Ecto neural progenitor cell (in vitro differentiated cells): ENCODE data around the gene ROBO3.
A peak's percentile ranks its signal among the peaks of the same experiment; 100 is the strongest.

ENCODE experiments used
- DNase-seq: peaks from one replicate; pipeline ENCODE4 v3.0.0-alpha.2; 2018; ENCODE audit warnings: low spot score

The ROBO3 gene, protein sequence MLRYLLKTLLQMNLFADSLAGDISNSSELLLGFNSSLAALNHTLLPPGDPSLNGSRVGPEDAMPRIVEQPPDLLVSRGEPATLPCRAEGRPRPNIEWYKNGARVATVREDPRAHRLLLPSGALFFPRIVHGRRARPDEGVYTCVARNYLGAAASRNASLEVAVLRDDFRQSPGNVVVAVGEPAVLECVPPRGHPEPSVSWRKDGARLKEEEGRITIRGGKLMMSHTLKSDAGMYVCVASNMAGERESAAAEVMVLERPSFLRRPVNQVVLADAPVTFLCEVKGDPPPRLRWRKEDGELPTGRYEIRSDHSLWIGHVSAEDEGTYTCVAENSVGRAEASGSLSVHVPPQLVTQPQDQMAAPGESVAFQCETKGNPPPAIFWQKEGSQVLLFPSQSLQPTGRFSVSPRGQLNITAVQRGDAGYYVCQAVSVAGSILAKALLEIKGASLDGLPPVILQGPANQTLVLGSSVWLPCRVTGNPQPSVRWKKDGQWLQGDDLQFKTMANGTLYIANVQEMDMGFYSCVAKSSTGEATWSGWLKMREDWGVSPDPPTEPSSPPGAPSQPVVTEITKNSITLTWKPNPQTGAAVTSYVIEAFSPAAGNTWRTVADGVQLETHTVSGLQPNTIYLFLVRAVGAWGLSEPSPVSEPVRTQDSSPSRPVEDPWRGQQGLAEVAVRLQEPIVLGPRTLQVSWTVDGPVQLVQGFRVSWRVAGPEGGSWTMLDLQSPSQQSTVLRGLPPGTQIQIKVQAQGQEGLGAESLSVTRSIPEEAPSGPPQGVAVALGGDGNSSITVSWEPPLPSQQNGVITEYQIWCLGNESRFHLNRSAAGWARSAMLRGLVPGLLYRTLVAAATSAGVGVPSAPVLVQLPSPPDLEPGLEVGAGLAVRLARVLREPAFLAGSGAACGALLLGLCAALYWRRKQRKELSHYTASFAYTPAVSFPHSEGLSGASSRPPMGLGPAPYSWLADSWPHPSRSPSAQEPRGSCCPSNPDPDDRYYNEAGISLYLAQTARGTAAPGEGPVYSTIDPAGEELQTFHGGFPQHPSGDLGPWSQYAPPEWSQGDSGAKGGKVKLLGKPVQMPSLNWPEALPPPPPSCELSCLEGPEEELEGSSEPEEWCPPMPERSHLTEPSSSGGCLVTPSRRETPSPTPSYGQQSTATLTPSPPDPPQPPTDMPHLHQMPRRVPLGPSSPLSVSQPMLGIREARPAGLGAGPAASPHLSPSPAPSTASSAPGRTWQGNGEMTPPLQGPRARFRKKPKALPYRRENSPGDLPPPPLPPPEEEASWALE (N-terminal part only)

DNA sequence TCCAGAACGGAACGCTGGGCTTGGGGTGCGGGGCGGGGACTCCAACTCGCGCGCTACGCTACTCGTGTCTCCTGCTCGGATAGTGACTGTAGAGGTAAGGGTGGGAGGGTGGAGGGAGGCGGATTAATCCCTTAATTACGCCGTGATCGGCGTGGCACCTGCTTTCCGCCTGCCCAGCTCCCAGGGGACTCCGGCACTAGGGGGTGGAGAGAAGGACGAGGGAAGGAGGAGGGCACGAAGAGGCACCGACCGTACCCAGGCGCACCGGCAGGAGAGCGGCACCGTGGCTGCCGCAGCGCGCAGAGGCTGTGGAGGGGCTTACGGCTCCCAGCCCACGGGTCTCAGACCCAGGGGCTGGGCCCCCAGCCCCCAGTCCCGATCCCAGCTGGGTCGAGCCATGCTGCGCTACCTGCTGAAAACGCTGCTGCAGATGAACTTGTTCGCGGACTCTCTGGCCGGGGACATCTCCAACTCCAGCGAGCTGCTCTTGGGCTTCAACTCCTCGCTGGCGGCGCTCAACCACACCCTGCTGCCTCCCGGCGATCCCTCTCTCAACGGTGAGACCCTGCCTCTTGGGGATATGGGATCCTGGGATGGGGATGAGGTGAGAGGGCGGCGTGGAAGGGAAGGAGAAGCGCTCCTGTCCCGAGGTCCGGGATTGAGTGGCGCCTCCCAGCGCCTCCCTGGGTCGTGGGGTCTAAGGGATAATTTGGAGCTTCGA is at the start of gene ROBO3:
ROBO3 (plus strand) TSS at position 252 of the 721 bp plus-strand sequence; CDS start at position 398, 146 bp downstream.
- DNase-seq, result peak; percentile 56

DNA sequence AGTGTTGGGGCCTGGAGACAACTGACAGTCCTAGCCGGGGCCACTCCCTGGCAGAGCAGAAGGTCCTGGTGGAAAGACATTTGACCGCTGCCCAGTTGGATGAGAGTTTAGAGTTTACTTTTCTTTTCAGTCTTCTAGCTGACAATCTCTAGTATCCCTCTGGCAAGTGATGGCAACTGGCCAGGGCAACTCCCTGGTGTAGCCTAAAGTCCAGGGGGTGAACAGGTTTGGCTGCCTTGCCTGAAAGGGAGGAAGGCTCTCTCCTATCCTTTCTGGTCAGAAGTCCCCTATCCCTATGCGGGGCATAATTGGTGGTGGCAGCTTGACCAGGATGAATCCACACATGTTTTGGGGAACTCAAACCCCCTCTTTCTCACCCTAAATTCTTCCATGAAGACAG is 48.2 kb upstream of the ROBO3 start:
- no peak for DNase-seq

DNA sequence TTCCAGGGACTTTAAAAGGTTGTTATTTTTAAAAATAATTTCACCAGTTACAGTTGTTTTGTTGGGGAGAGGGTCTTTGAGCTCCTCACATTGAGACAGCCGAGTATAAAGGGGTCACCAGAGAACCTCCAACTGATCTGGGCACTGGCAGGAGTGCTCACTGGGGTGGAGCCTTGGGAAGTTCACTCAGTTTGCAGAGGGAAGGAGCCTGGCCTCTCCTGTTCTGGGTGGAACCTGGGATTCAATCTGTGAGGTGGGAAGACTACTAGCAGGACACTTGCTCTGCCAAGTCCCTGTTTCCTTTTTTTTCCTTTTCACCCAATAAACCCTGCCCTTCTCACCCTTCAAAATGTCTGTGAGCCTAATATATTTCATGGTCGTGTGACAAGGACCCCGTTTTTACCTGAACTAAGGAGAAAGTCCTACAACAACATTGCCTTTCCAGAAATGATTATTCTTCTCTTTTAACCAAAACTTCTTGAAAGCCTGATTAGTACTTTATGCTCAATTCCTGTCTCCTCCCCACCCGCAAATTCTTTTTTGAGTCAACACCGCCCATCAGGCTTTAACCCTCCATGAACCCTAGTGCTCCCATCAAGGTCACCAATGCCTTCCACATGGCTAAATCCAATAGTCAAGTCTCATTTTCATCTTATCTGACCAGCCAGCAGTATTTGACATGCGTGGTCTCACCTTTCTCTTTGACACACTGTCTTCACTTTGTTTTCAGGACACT is 43.1 kb upstream of the ROBO3 start:
- DNase-seq, result no peak

DNA sequence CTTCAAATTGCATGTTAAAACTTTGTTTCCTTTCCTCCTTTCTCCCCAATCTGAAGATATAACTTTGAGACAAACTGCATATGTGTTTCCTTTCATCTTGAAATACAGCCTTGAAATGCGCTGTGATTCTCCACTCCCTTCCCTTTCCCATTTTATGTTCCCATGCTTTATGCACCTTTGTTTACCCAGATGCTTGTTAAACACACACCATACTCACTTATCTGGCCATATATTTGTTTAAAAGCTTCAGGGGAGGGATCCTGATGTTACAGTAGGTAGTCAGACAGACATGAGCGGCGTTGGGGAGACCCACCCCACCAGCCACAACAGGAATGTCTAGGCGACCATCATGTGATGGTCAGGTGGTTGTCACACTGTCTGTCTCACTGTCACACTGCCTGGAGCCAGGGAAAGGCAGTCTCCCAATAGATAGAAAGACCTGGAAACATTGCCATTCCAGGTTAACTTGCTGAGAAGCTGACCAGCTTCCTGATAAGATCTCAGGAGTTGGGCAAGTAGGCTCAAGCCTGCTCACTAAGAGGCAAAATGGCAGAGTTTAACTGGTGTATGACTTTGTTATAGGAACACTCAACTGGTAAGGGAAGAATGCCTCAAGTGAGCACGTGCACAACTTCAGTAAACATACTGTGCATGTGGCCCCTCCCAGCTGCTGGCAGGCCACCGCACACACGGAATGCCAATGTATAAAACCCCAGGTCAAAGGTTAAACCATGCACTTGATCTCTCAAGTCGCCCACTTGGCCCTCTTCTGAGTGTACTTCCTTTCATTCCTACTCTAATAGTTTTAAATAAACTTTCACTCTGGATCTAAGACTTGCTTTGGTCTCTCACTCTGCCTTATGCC is 41.5 kb upstream of the ROBO3 start:
- no peak for DNase-seq

DNA sequence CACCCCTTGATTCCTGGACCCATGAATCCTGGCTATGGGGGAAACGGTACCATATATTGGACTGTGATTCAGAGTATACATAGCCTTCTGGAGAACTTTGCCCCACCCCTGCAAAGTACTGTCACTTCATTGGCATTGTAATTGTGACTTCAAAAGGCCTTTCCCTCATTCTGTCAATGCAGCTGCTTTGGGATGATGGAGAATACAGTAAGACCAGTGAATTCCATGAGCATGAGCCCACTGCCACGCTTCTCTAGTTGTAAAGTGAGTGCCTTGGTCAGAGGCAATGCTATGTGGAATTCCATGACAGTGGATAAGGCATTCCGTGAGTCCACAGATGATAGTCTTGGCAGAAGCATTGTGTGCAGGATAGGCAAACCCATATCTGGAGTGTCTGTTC is 39.4 kb upstream of the ROBO3 start:
- no peak for DNase-seq

DNA sequence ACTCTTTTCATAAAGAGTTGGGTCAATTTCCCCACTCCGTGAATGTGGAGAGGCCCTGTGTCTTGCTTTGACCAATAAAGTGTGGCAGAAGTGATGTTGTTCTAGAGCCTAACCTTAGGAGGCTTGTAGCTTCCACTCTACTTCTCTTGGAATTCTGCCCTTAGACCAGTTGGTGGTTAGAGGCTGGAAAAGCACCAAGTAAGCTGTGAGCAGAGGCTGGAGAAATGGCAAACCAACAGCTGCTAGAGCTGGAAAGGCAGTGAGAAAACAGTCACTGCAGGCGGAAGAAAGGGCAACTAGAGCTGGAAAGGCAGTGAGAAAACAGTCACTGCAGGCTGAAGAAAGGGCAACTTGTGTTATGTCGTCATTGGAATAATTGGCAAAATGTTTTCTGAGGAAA is 35.2 kb upstream of the ROBO3 start:
- DNase-seq, result no peak

DNA sequence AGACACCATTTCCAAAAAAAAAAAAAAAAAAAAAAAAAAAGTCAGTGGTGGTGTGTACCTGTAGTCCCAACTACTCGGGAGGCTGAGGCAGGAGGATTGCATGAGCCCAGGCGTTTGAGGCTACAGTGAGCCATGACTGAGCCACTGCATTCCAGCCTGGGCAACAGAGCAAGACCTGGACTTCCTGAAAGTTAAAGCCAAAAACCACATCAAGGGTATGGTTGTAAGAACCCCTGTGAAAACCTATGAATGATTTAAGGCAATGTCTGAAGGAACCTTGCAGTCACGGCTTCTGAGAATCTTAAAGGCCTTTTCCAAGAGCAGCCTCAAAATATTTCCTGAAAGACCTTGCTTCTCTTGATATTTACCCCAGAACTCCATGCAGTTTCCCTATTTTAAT is 34.5 kb upstream of the ROBO3 start:
- no peak for DNase-seq

DNA sequence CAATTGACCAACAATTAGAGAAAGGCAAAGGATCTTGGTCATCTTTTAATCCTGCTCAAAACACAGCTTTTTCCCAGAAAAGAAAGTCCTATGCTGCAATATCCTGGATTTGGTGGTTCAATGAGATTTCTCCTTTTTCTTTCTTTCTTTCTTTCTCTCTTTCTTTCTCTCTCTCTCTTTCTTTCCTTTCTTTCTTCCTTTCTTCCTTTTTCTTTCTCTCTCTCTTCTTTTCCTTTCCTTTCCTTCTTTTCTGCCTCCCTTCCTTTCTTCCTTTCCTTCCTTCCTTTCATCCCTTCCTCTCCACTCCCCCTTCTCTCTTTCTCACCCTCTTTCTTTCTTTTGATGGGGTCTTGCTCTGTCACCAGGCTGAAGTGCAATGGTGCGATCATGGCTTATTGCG is 33.3 kb upstream of the ROBO3 start:
- DNase-seq, result no peak

DNA sequence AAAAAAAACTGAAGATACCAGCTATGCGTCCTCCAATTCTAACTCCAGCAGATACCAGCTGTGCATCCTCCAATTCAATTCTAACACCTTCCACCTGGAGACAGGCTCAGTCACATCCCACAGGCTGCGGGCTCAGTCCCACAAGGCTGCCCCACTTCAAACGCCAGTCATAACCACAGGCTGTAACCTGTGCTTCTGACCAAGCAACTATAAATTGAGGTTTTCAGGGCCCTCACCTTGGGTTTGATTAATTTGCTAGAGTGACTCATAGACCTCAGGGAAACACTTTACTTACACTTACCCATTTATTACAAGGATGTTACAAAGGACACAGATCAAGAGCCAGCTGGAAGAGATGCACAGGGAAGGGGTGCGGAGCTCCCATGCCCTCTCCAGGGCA is 32.7 kb upstream of the ROBO3 start:
- no peak for DNase-seq

DNA sequence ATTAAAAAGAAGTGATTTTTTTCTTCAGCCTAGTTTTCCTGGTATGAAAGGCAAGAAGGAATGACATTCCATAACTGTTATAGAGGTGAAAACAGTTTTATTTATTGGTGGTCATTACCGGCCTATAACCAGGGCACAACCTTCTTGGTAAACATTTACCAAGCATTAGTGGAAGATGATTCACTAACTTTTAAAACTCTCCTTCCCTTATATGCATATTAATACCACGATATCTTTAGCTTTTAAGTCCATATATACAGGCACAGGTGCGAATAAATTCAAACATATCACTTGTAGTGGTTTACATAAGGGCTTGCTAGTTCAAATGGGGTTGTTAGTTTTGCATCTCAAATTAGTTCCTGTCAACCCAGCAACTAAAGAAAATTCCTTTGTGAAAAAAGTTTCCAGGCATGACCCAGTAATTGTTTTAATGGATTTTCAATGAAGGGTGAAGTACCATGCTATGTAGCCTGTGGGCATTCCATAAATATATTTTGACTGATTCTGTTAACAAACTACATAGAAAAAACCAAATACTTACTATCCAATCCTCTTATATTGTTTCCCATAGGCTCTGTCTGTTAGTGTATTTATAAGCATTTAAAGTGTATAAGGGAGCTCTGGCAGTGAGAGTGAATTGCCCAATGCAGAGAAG is 30.6 kb upstream of the ROBO3 start:
- no peak for DNase-seq

DNA sequence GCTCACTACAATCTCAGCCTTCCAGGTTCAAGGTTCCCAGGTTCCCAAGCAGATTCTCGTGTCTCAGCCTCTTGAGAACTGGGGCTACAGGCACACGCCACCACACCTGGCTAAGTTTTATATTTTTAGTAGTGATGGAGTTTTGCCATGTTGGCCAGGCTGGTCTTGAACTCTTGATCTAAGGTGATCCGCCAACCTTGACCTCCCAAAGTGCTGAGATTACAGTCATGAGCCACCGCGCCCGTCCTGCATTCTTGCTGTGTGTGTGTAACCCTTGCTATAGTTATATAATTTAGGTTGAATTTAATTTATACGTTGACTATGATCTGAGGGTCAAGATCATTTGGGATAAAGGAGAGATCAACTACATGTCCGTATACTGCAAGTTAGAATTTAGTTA is 29.3 kb upstream of the ROBO3 start:
- DNase-seq, result no peak

DNA sequence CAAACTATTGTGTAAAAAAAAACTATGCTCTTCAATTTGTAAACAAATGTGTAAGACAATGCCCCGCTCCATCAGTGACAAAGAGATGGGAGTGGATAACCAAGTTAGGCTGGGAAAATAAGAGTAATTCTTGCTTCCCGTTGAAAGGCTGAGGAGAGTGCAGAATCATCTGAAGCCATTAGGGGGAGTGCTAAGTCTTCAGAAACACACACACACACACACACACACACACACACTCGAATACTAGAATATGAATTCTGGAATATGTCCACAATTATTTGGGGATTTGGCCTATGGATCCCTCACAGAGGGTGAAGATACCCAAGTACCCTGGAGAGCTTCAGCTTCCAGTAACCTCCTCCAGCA is 27.8 kb upstream of the ROBO3 start:
- DNase-seq, result peak; percentile 61

DNA sequence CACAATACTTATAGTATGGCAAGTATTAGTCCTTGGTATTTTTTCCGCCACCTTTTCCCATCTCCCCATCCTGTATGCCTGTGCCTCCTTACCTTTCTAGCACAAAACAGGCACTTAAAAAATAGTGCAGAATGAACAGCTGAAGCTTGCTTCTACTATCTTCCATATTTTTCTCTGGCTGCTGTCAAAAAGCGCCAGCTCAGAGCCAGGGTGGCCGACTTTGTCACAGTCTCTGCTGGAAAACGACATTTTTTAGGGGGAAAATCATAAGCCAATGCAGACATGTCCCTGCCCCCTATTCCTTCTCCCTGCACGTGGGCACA is 26.5 kb upstream of the ROBO3 start:
- DNase-seq, result no peak

DNA sequence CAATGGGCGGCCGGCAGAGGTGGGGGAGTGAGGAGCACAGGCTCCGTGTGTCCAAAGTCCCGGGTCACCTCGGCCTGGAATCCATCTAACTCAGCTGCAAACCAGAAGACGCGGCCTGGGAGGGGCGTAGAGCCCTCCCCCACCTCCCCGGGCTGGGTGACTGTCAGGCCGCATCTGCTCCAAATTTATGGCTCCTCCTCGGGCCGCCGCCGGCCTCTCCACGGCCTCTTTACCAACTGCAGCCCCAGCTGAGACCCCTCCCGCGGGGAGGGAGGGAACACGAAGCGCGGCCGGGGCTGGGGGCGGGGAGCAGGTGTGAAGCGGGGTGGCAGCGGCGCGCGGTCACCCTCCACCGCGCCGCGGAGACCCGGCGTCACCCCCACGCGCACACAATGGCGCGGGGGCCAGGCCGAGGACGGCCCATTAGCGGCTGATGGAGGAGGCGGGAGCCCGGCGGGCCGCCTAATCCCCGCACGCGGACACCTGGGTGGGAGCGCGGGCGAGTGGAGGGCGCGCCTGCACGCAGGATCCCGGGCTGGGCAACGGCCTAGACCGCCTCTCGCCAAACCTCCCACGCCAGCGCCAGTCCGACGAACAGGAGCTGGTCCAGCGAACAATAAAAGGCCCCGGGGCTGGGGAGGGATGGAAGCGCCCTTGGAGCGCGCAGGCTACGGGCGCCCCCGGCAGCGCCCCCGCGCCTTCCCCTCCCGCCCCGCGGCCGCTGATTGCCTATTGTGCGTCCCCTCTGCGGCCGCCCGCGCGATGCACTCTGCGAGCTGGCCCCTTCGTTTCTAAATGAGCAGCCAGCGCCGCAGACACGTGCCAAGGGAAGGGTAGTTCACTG is 25.9 kb upstream of the ROBO3 start:
- DNase-seq, result peak; percentile 70

DNA sequence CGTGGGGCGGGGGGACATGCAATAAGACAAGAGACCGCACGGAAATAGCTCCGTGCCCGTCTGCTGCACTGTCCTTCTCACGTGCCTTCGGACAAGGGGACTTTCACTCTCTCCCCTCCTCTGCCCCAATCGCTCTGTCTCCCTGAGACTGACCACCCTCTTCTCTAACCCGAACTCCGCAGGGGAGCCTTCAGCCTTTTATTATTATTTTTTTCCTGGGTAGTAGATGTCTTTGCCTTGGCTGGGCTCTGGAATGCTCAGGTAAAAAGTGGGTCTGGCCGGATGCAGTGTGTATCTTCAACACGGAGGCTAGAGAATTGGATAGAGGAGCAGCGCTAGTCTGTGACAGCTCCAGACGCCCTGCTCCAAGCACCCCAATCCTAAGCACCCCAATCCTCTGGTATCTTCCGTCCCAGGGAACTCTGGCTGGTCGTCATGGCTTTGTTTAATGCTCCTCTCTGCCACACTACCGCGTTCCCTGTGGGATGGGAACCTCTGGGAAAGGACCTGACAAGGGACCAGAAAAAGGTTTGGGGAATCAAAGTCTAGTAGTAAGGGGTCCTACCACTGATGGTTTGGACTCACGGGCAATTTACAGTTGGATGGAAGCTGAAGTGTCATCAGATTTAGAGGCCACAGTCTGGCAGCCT is 25.1 kb upstream of the ROBO3 start:
- no peak for DNase-seq

DNA sequence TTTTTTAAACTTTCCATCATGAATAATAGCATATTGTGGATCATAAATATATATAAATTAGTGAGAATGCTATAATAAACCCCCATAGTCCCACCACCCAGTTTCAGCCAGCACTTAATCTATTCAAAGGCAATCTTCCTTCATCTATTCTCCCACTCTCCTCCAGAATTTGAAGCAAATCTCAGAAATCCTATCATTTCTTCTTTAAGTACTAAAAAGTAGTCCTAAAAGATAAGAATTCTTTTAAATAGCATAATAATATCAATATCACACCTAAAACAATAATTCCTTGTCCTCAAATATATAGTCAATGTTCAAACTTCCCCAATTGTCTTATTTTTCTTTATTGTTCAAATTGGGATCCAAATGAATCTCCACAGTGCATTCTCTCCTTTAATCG is 24.6 kb upstream of the ROBO3 start:
- DNase-seq, result no peak

DNA sequence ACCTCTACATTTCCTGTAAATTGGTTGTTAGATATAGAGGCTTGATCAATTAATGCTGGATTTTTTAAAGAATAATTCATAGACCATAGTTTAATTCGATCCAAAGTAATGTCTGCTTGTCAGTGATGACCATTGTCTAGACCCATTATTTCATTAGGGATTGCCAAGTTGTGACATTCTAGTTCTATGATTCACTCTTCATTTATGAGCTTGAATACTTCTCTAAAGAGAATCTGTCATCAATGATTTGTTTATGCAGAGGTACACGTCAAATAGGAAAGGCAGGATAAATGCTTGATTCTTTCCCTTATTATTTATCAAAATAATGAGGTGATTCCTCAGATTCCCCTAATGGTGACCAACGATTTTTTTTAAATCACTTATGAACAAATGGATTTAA is 24.0 kb upstream of the ROBO3 start:
- no peak for DNase-seq

DNA sequence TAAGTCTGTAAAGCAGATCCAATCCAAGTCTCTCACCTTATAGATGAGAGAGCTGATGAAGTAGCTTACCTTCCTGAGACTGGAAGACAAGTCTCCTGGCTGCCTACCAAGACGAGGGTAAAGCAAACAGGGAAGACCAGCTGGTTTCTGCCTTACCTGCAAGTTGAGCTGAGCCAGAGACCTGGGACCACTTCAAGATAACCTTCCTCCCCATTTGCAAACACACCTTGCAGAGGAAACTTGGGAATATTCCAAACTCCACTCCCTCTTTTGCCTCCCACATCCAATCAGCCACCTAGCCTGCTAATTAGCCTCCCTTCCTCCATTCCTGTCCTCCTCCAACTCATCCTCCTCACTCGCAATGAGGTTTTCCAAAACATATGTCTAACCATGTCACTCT is 23.4 kb upstream of the ROBO3 start:
- DNase-seq, result no peak
